CD8-positive, alpha-beta memory T cell (primary cell): ENCODE measurements around the gene DOCK3. TPM values are rescaled to one million over a fixed set of nuclear protein-coding genes. Genes with fewer than 3 reads are reported as not detected.
"Not testable (repeated sequence)": the region's sequence is repeated elsewhere in the genome, so short reads cannot be mapped to it uniquely, and the experiment has no call there.

Experiments
- CTCF ChIA-PET: fragments of 350-600 bp; sonication (Branson Sonifier 250); formaldehyde crosslinking; loops from one replicate; lab custom pipeline; 2021; ENCODE audit warnings: antibody characterized with exemption; lab: Charles Lee
- POLR2A ChIA-PET: fragments of 350-600 bp; sonication (Branson Sonifier 250); formaldehyde crosslinking; loops from one replicate; lab custom pipeline; 2021; ENCODE audit warnings: antibody characterized with exemption; lab: Charles Lee
- DNase-seq, 5 donors: peaks; one replicate each; pipeline versions ENCODE4 v3.0.0 to v3.0.0-alpha.2; 2020 to 2022; ENCODE audit warnings: mixed read lengths in 1 of 5
- H3K27ac ChIP-seq: one replicate; pipeline ENCODE4 v1.7.0; 2013; ENCODE audit warnings: low read depth, mild to moderate bottlenecking, low read length, moderate library complexity
- H3K27me3 ChIP-seq: 2 replicates; pipeline ENCODE4 v1.7.0; 2013; ENCODE audit warnings: low read length, mild to moderate bottlenecking; ENCODE audit not compliant: insufficient read depth, poor library complexity, severe bottlenecking
- H3K36me3 ChIP-seq: 2 replicates; pipeline ENCODE4 v1.7.0; 2013; ENCODE audit warnings: mild to moderate bottlenecking, low read length, moderate library complexity; ENCODE audit not compliant: insufficient read depth
- H3K4me1 ChIP-seq: 2 replicates; pipeline ENCODE4 v1.7.0; 2013; ENCODE audit warnings: mild to moderate bottlenecking, low read length, moderate library complexity; ENCODE audit not compliant: insufficient read depth
- H3K4me3 ChIP-seq: 2 replicates; pipeline ENCODE4 v1.7.0; 2013; ENCODE audit warnings: mild to moderate bottlenecking, low read length
- H3K9me3 ChIP-seq: 2 replicates; pipeline ENCODE4 v1.7.0; 2013; ENCODE audit warnings: mild to moderate bottlenecking, low read length
- H3K27ac Mint-ChIP-seq, 8 donors: one replicate each; pipeline ENCODE4 v1.8.0; 2020 to 2021; ENCODE audit warnings: mixed read lengths in 8 of 8, mild to moderate bottlenecking in 6 of 8, inconsistent platforms in 3 of 8, moderate library complexity in 3 of 8
- H3K27me3 Mint-ChIP-seq, 2 donors: one replicate each; pipeline ENCODE4 v1.8.0; 2020 to 2021; ENCODE audit warnings: mixed read lengths in 2 of 2, mild to moderate bottlenecking in 1 of 2, moderate library complexity in 1 of 2
- H3K36me3 Mint-ChIP-seq, 3 donors: one replicate each; pipeline ENCODE4 v1.8.0; 2020 to 2021; ENCODE audit warnings: mixed read lengths in 3 of 3, inconsistent platforms in 1 of 3, mild to moderate bottlenecking in 1 of 3
- H3K4me1 Mint-ChIP-seq, 3 donors: one replicate each; pipeline ENCODE4 v1.8.0; 2020 to 2021; ENCODE audit warnings: mixed read lengths in 3 of 3, inconsistent platforms in 1 of 3, mild to moderate bottlenecking in 1 of 3
- H3K4me3 Mint-ChIP-seq, 7 donors: one replicate each; pipeline ENCODE4 v1.8.0; 2020 to 2021; ENCODE audit warnings: mixed read lengths in 7 of 7, mild to moderate bottlenecking in 6 of 7, moderate library complexity in 4 of 7, inconsistent platforms in 2 of 7
- H3K9me3 Mint-ChIP-seq, 5 donors: one replicate each; pipeline ENCODE4 v1.8.0; 2020 to 2022; ENCODE audit warnings: mixed read lengths in 5 of 5, mild to moderate bottlenecking in 3 of 5, moderate library complexity in 2 of 5, inconsistent platforms in 1 of 5
- polyA plus RNA-seq: library from polyadenylated mRNA; unstranded; fragments of 300-500 nt; fragmentation: Illumina TruSeq; gene quantifications from one replicate; pipeline ENCODE4 v1.2.3, GENCODE V29; 2021
- total RNA-seq, 2 experiments: library from RNA; stranded (reverse); gene quantifications; one replicate each; pipeline ENCODE4 v1.2.3, GENCODE V29; 2021

DOCK3 gene
- total and polyA plus RNA-seq, 3 experiments from 2014 or later: 0.16 to 2.1 (median 2.0) TPM

DNA sequence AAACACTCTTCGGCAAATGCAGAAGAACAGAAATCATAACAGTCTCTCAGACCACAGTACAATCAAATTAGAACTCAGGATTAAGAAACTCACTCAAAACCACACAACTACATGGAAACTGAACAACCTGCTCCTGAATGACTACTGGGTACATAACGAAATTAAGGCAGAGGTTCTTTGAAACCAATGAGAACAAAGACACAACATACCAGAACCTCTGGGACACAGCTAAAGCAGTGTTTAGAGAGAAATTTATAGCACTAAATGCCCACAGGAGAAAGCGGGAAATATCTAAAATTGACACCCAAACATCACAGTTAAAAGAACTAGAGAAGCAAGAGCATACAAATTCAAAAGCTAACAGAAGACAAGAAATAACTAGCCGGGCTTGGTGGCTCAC lies 589.4 kb downstream of the DOCK3 start:
- Mint-ChIP-seq H3K9me3 (peaks cover 0 to 12% (median 3%) of the 10 kb centered on the region in 5 donors), H3K27ac (peak overlapping the region in 1 of 8 donors; percentile 10), H3K36me3 (peaks cover 0 to 13% (median 6%) of the 10 kb centered on the region in 3 donors), H3K27me3 (peaks cover 4 to 14% of the 10 kb centered on the region in 2 donors)
- H3K36me3 ChIP-seq, DNase-seq, H3K27me3 ChIP-seq, H3K27ac ChIP-seq, H3K4me1 Mint-ChIP-seq, H3K4me3 Mint-ChIP-seq, CTCF ChIA-PET, POLR2A ChIA-PET, H3K4me1 ChIP-seq, H3K9me3 ChIP-seq, H3K4me3 ChIP-seq: not testable (repeated sequence)

DNA sequence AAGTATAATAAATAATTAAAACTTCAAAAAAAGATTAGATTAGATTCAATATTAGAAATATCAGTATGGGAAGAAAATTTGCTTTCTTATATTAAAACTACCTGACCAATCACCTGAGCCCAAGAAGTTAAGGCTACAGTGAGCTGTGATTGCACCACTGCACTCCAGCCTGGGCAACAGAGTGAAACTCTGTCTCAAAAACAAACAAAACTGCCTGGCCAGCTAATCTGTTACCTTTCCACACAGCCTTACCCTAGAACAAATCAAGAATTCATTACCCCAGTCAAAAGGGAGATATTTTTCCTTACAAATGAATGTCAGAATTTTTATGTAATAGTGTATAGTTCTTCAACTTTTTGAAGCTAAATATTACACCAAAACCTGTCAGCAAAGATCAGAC lies 593.4 kb downstream of the DOCK3 start:
- H3K27ac Mint-ChIP-seq: peak overlapping the region in 2 of 8 donors; percentile 29 to 86
- Histone ChIP-seq H3K27ac (no peak overlapping the region), H3K4me3 (no peak overlapping the region), H3K4me1 (peaks cover 28% of the 10 kb centered on the region), H3K9me3 (no peaks in the 10 kb centered on the region), H3K27me3 (no peaks in the 10 kb centered on the region), H3K36me3 (no peaks in the 10 kb centered on the region)
- CTCF ChIA-PET: no interaction called here
- H3K4me3 Mint-ChIP-seq: no peak overlapping the region
- DNase-seq: no peak
- H3K36me3 Mint-ChIP-seq: peaks cover 0 to 13% (median 2%) of the 10 kb centered on the region in 3 donors
- peaks cover 13 to 17% (median 14%) of the 10 kb centered on the region in 3 donors for H3K4me1 Mint-ChIP-seq
- POLR2A ChIA-PET: no interaction called here
- peaks cover 4 to 5% of the 10 kb centered on the region in 2 donors for H3K27me3 Mint-ChIP-seq
- H3K9me3 Mint-ChIP-seq: peaks cover 0 to 12% (median 3%) of the 10 kb centered on the region in 5 donors

GRCh38 chr3:51269466-51269865 lies 594.7 kb downstream of the DOCK3 start:
- peaks cover 13 to 17% (median 14%) of the 10 kb centered on the region in 3 donors for H3K4me1 Mint-ChIP-seq
- ChIA-PET POLR2A (no interaction called here), CTCF (no interaction called here)
- no peak for DNase-seq
- Histone ChIP-seq H3K9me3 (no peaks in the 10 kb centered on the region), H3K4me3 (no peak overlapping the region), H3K4me1 (peaks cover 30% of the 10 kb centered on the region), H3K27ac (no peak overlapping the region), H3K27me3 (no peaks in the 10 kb centered on the region), H3K36me3 (no peaks in the 10 kb centered on the region)
- H3K27ac Mint-ChIP-seq: peak overlapping the region in 2 of 8 donors; percentile 22 to 63
- peaks cover 0 to 4% of the 10 kb centered on the region in 2 donors for H3K27me3 Mint-ChIP-seq
- peaks cover 0 to 12% (median 3%) of the 10 kb centered on the region in 5 donors for H3K9me3 Mint-ChIP-seq
- H3K36me3 Mint-ChIP-seq: peaks cover 0 to 10% (median 3%) of the 10 kb centered on the region in 3 donors
- no peak overlapping the region for H3K4me3 Mint-ChIP-seq

DNA sequence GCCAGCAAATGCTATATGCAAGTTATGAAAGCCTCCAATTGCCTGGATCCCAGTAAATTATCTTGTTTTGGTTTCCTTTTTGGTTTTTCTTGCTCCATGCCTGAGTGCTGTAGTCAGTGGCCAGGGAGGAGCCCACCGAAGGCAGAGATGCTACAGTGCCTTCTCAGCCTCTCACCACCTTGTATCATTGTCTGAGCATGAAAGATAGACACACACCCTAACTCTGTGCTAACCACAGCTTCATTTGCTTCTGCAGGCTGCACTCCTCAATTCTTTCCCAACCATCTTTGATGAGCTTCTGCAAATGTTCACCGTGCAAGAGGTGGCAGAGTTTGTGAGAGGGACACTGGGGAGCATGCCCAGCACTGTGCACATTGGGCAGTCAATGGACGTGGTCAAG lies 595.8 kb downstream of the DOCK3 start:
- Mint-ChIP-seq H3K36me3 (peaks cover 0 to 10% (median 3%) of the 10 kb centered on the region in 3 donors), H3K9me3 (peaks cover 0 to 9% (median 3%) of the 10 kb centered on the region in 5 donors), H3K4me3 (peak overlapping the region in 6 of 7 donors; percentile 4 to 54 (median 32)), H3K4me1 (peaks cover 17 to 19% (median 19%) of the 10 kb centered on the region in 3 donors), H3K27me3 (peaks cover 0 to 4% of the 10 kb centered on the region in 2 donors), H3K27ac (peak overlapping the region in 7 of 8 donors; percentile 24 to 87 (median 54))
- Histone ChIP-seq H3K4me3 (peak overlapping the region; percentile 7), H3K27me3 (no peaks in the 10 kb centered on the region), H3K36me3 (no peaks in the 10 kb centered on the region), H3K4me1 (peaks cover 39% of the 10 kb centered on the region), H3K27ac (no peak overlapping the region), H3K9me3 (no peaks in the 10 kb centered on the region)
- ChIA-PET CTCF (no interaction called here), POLR2A (no interaction called here)
- peak in 1 of 5 donors; percentile 6 for DNase-seq

- Mint-ChIP-seq H3K9me3 (peaks cover 0 to 5% (median 2%) of the 10 kb centered on the region in 5 donors), H3K27ac (peak overlapping the region; percentile 15 to 95 (median 80)), H3K4me1 (peaks cover 17 to 19% (median 19%) of the 10 kb centered on the region in 3 donors), H3K36me3 (peaks cover 0 to 6% (median 5%) of the 10 kb centered on the region in 3 donors), H3K4me3 (peak overlapping the region in 5 of 7 donors; percentile 24 to 80 (median 42)), H3K27me3 (peaks cover 0 to 1% of the 10 kb centered on the region in 2 donors)
- Histone ChIP-seq H3K36me3 (no peaks in the 10 kb centered on the region), H3K4me3 (peak overlapping the region; percentile 7), H3K27me3 (no peaks in the 10 kb centered on the region), H3K27ac (no peak overlapping the region), H3K9me3 (no peaks in the 10 kb centered on the region), H3K4me1 (peaks cover 39% of the 10 kb centered on the region)
- ChIA-PET POLR2A (no interaction called here), CTCF (no interaction called here)
- peak in 1 of 5 donors; percentile 41 for DNase-seq
Measured at GRCh38 chr3:51271172-51271571, 596.4 kb downstream of the DOCK3 start.

- Histone ChIP-seq H3K4me3 (no peak overlapping the region), H3K9me3 (no peaks in the 10 kb centered on the region), H3K27ac (no peak overlapping the region), H3K36me3 (no peaks in the 10 kb centered on the region), H3K27me3 (no peaks in the 10 kb centered on the region), H3K4me1 (peaks cover 39% of the 10 kb centered on the region)
- Mint-ChIP-seq H3K9me3 (no peaks in the 10 kb centered on the region), H3K27me3 (no peaks in the 10 kb centered on the region), H3K4me1 (peaks cover 17 to 19% (median 19%) of the 10 kb centered on the region in 3 donors), H3K36me3 (peaks cover 0 to 4% (median 0%) of the 10 kb centered on the region in 3 donors), H3K4me3 (no peak overlapping the region), H3K27ac (no peak overlapping the region)
- ChIA-PET POLR2A (no interaction called here), CTCF (interaction anchor here (1.7 kb wide), 1 partner anchor 302 kb away, joined by 6 read pairs; no protein-coding TSS in a partner anchor)
- DNase-seq: no peak
Measured at GRCh38 chr3:51274052-51274451, 599.3 kb downstream of the DOCK3 start.

- Histone ChIP-seq H3K4me3 (no peak overlapping the region), H3K36me3 (no peaks in the 10 kb centered on the region), H3K27ac (no peak overlapping the region), H3K9me3 (no peaks in the 10 kb centered on the region), H3K27me3 (no peaks in the 10 kb centered on the region), H3K4me1 (peaks cover 30% of the 10 kb centered on the region)
- Mint-ChIP-seq H3K4me3 (no peak overlapping the region), H3K27ac (peak overlapping the region in 2 of 8 donors; percentile 16 to 66), H3K36me3 (peaks cover 0 to 4% (median 0%) of the 10 kb centered on the region in 3 donors), H3K4me1 (peaks cover 13 to 19% (median 15%) of the 10 kb centered on the region in 3 donors), H3K9me3 (no peaks in the 10 kb centered on the region), H3K27me3 (no peaks in the 10 kb centered on the region)
- DNase-seq: no peak
- POLR2A ChIA-PET: no interaction called here
- CTCF ChIA-PET: interaction anchor here (1.0 kb wide), 1 partner anchor 659 kb away, joined by 3 read pairs; no protein-coding TSS in a partner anchor
Measured at GRCh38 chr3:51275111-51275805, 600.5 kb downstream of the DOCK3 start.

DNA sequence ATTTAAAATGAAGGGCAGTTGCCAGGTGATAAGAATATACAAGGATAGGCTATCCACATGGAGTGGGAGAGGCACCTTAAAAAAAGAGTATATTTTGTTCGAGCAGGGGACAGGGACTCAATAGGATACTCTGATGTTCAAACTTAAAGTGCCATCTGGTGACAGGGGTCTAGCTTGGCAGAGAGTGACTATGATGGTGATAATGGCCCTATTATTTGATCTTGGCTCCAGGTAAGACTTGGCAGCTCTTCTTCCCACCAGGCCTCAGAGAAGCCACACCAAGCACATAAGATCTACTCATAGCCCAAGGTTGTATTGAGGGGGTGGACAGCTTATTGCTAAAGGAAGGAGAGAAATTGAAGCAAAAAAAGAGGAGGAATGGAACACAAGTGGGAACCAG lies 601.3 kb downstream of the DOCK3 start:
- H3K4me1 Mint-ChIP-seq: peaks cover 5 to 11% (median 8%) of the 10 kb centered on the region in 3 donors
- H3K9me3 ChIP-seq: no peaks in the 10 kb centered on the region
- peaks cover 22% of the 10 kb centered on the region for H3K4me1 ChIP-seq
- H3K9me3 Mint-ChIP-seq: no peaks in the 10 kb centered on the region
- H3K27me3 Mint-ChIP-seq: no peaks in the 10 kb centered on the region
- H3K4me3 Mint-ChIP-seq: no peak overlapping the region
- peaks cover 0 to 4% (median 0%) of the 10 kb centered on the region in 3 donors for H3K36me3 Mint-ChIP-seq
- no peak for DNase-seq
- H3K27me3 ChIP-seq: no peaks in the 10 kb centered on the region
- H3K4me3 ChIP-seq: no peak overlapping the region
- CTCF ChIA-PET: interaction anchor here (1.0 kb wide), 1 partner anchor 660 kb away, joined by 3 read pairs; no protein-coding TSS in a partner anchor
- no peaks in the 10 kb centered on the region for H3K36me3 ChIP-seq
- H3K27ac Mint-ChIP-seq: no peak overlapping the region
- H3K27ac ChIP-seq: no peak overlapping the region
- POLR2A ChIA-PET: no interaction called here
